ENCODE results near the gene SYNPO. TPM values are rescaled to one million over a fixed set of nuclear protein-coding genes. Genes with fewer than 3 reads are reported as not detected.

SYNPO gene
- total RNA-seq, 1 donor from 2014 or later, result 829 TPM

GRCh38 chr5:150637245-150638052 lies 3.0 kb upstream of the SYNPO start:
- no peak for DNase-seq (ENCODE audit: low spot score)
- intact Hi-C loops (cut with DNase I), result no loop called here

GRCh38 chr5:150638053-150638444 lies 2.4 kb upstream of the SYNPO start:
- no peak for DNase-seq (ENCODE audit: low spot score)
- intact Hi-C loops (cut with DNase I), result no loop called here

DNA sequence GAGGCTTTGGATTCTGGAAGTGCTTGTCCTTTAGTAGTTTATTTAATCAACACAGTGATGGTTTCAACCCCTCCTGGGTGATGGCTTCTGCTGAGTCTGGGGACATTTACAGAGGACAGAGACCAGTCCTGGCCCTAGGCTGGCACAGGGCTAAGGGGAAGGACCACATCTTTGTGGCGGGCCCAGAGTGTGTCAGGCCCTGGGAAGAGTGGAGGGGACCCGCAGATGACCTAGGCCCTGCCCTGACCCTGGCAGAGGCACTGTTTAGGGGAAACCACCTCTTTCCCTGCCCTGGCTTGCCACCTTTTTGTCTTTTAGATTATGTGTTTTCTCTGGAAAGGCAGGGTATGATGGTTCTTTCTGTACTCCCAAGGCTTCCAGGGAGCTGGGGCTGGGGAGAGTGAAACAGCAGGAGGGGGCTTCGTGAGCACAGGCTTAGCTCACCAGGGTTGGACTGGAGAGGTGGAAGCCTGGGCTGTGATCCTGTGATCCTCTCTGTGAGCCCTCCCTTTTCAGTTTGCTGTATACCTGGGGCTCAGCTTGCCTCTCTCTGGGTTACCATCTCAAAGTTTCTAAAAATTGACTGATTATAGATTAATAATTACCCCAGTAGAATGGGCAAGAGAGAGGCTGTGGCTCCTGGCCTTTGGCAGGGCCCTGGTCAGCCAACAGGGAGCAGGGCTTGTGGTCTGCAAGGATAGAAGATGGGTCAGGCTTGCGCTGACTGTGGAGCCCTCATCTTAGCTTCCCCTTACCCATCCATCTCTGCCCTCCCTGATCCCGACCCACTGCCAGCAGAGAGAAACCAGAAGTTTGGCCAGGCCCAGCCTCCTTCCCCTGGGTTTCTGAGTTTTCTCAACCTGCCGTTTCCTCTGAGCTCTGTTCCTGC lies 1.7 kb upstream of the SYNPO start:
- no peak for DNase-seq (ENCODE audit: low spot score)
- intact Hi-C loops (cut with DNase I), result no loop called here

GRCh38 chr5:150639377-150639692 lies 1.1 kb upstream of the SYNPO start:
- intact Hi-C loops (cut with DNase I), result no loop called here
- DNase-seq (ENCODE audit: low spot score), result no peak

- no peak for DNase-seq (ENCODE audit: low spot score)
- intact Hi-C loops (cut with DNase I), result loop anchor here (2.0 kb wide), 1 partner anchor 13 kb away; no protein-coding TSS in a partner anchor
Observed at GRCh38 chr5:150639751-150640150, 709 bp upstream of the SYNPO start.

- DNase-seq (ENCODE audit: low spot score), result peak; percentile 89
- intact Hi-C loops (cut with DNase I), result loop anchor here (2.0 kb wide), 1 partner anchor 14 kb away; no protein-coding TSS in a partner anchor
Observed at GRCh38 chr5:150641006-150641570, 628 bp downstream of the SYNPO start.

GRCh38 chr5:150641824-150642566 lies 1.5 kb downstream of the SYNPO start:
- no peak for DNase-seq (ENCODE audit: low spot score)
- intact Hi-C loops (cut with DNase I), result loop anchor here (2.0 kb wide), 1 partner anchor 15 kb away; no protein-coding TSS in a partner anchor

DNA sequence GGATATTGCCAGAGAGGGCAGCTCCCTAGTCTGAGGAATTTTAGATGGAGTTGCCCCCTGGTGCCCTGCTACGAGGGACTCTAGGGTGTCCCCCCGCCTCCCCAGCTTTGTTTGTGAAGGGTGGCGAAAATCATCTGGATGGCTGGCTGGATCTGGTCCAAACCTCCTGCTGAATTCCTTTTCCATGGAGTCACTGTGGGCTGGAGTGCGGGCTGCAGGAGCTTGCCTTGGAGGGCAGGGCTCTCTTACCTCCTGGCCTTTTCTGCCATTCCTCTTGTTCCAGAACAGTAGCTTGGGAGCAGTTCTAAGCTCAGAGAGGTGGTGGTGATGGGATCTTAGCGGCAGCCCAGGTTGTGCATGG lies 2.1 kb downstream of the SYNPO start:
- intact Hi-C loops (cut with DNase I), result no loop called here
- DNase-seq (ENCODE audit: low spot score), result no peak

GRCh38 chr5:150642991-150643710 lies 2.7 kb downstream of the SYNPO start:
- no peak for DNase-seq (ENCODE audit: low spot score)

DNA sequence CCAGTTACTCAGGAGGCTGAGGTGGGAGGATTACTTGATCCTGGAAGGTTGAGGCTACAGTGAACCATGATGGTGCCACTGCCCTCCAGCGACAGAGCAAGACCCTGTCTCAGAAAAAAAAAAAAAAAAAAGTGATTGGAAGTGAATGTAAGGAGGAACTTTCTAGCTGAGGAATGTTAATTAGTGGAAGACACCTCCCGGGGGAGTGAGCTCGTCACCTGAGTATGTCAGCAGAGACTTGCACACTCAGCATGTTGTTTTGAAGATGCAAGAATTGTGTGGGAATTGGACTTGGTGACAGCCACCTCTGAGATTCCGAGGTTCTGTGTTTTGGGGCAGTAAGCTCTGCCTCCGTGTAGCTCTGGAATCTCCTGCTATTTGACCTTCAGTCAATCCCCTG lies 3.6 kb downstream of the SYNPO start:
- DNase-seq (ENCODE audit: low spot score), result no peak
- intact Hi-C loops (cut with DNase I), result loop anchor here (2.0 kb wide), 2 partner anchors 33 to 41 kb away; no protein-coding TSS in a partner anchor

More at GRCh38 chr5:150642991-150643710, 2.7 kb downstream of the SYNPO start:
- intact Hi-C loops (cut with DNase I), result no loop called here

GRCh38 chr5:150644514-150644913 lies 4.1 kb downstream of the SYNPO start:
- no peak for DNase-seq (ENCODE audit: low spot score)

DNA sequence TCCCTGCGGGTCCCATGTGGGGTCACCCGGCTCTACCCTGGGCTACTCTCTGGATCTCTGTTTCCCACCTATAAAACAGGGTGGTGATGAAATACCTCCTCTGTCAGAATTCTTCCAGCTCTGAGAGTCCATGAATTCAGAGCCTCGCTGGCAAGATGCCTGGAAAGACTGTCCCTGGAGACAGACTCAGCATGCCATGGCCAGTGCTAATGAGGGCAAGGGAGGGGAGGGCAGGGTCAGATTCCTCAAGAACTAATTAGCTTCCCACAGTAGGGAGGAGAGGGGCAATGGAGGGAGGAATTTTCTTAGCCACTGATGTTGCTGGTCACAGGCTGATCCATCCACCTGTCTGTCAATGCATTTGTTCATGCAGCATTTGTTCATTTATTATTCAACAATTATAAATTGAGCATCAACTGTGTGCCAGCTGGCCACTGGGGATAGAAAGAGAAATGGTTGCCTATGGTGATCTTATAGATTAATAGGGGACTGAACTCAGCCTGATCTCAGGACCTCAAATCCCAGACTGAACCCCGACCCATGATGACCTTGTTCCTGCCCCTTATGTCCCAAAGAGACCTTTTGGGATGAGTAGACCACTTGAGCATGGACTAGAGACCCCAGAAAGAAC lies 4.7 kb downstream of the SYNPO start:
- intact Hi-C loops (cut with DNase I), result loop anchor here (2.0 kb wide), 2 partner anchors 34 to 42 kb away; no protein-coding TSS in a partner anchor

More at GRCh38 chr5:150644514-150644913, 4.1 kb downstream of the SYNPO start:
- intact Hi-C loops (cut with DNase I), result loop anchor here (2.0 kb wide), 2 partner anchors 34 to 42 kb away; no protein-coding TSS in a partner anchor

GRCh38 chr5:150647275-150648251 lies 7.1 kb downstream of the SYNPO start:
- intact Hi-C loops (cut with DNase I), result no loop called here
- DNase-seq (ENCODE audit: low spot score), result peak; percentile 89

More for the DNA sequence above, 4.7 kb downstream of the SYNPO start:
- DNase-seq (ENCODE audit: low spot score), result no peak

GRCh38 chr5:150648294-150649107 lies 8.0 kb downstream of the SYNPO start:
- no peak for DNase-seq (ENCODE audit: low spot score)
- intact Hi-C loops (cut with DNase I), result no loop called here

- DNase-seq (ENCODE audit: low spot score), result no peak
- intact Hi-C loops (cut with DNase I), result no loop called here
Observed at GRCh38 chr5:150649108-150650020, 8.9 kb downstream of the SYNPO start.
